Gastroesophageal sphincter (tissue), 3 donors: Measurements from ENCODE around the gene ZNF644.

Source experiments
- EP300 ChIP-seq: sonication (generic); formaldehyde crosslinking; IDR thresholded peaks from one replicate; pipeline ENCODE4 v1.6.1; 2017; ENCODE audit warnings: antibody characterized with exemption, mild to moderate bottlenecking
- POLR2A ChIP-seq, 2 donors: fragments of 450-650 bp; IDR thresholded peaks; one replicate each; pipeline ENCODE4 v1.6.1; 2017; ENCODE audit warnings: antibody characterized with exemption in 2 of 2, mild to moderate bottlenecking in 2 of 2, moderate library complexity in 1 of 2
- POLR2AphosphoS5 ChIP-seq: sonication (generic); formaldehyde crosslinking; IDR thresholded peaks from one replicate; pipeline ENCODE4 v1.6.1; 2017; ENCODE audit warnings: antibody characterized with exemption
- TF ChIP-seq, protein P1 (sequence below), 4 experiments: fragments of 200-600 bp in 2 of 4; fragments of 450-650 bp in 2 of 4; sonication (generic) in 1 of 4; IDR thresholded peaks; one replicate each; pipeline ENCODE4 v1.5.1; 2017 to 2019; ENCODE audit warnings: antibody characterized with exemption in 4 of 4, mild to moderate bottlenecking in 2 of 4, moderate library complexity in 2 of 4

DNA sequence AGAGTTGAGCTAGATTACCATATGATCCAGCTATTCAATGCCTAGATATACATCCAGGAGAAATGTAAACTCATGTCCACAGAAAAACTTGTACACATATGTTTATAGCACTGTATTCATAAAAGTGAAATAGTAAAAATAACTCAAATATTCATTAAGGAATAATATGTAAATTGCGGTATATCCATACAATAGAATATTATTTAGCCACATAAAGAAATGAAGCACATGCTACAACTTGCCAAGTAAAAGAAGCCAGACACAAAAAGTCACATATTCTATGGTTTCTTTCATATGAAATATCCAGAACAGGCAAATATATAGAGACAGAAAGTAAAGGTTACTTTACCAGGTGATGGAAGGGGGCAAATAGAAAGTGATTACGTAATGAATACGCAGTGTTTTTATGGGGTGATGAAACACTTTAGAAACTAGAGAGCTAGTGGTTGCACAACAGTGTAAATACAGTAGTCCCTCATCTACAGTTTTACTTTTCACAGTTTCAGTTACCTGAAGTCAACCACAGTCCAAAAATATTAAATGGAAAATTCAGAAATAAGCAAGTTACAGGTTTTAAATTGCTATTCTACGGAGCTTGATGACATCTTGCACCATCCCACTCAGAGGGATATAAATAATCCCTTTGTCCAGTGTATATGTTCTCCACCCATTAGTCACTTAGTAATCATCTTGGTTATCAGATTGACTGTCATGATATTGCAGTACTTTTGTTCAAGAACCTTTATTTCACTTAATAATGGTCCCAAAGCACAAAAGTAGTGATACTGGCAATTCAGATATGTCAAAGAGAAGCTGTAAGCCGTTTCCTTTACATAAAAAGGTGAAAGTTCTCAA is 62.3 kb downstream of the ZNF644 start:
- TF ChIP-seq, protein P1, sequence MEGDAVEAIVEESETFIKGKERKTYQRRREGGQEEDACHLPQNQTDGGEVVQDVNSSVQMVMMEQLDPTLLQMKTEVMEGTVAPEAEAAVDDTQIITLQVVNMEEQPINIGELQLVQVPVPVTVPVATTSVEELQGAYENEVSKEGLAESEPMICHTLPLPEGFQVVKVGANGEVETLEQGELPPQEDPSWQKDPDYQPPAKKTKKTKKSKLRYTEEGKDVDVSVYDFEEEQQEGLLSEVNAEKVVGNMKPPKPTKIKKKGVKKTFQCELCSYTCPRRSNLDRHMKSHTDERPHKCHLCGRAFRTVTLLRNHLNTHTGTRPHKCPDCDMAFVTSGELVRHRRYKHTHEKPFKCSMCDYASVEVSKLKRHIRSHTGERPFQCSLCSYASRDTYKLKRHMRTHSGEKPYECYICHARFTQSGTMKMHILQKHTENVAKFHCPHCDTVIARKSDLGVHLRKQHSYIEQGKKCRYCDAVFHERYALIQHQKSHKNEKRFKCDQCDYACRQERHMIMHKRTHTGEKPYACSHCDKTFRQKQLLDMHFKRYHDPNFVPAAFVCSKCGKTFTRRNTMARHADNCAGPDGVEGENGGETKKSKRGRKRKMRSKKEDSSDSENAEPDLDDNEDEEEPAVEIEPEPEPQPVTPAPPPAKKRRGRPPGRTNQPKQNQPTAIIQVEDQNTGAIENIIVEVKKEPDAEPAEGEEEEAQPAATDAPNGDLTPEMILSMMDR (IDR thresholded peaks at IDR 0.05), result no peak
- TF ChIP-seq EP300, result no peak
- no peak for TF ChIP-seq POLR2A (IDR thresholded peaks at IDR 0.05)
- TF ChIP-seq POLR2AphosphoS5, result no peak
